T-helper 1 cell treated with Interleukin-12 subunit alpha and Interleukin-12 subunit beta and Interleukin-4 antibody, amounts not matched to agents 30 ng/mL and 1 ng/mL, for 36 hours (primary cell): ENCODE results near the gene MAPK8IP2. TPM values are rescaled to one million over a fixed set of nuclear protein-coding genes. Genes with fewer than 3 reads are reported as not detected.
"Not testable (repeated sequence)": the region's sequence is repeated elsewhere in the genome, so short reads cannot be mapped to it uniquely, and the experiment has no call there.

Source experiments
- intact Hi-C: fragments of 100-400 bp; cut with micrococcal nuclease; formaldehyde crosslinking; loops from one replicate; pipeline ENCODE4 v1.15.1; 2024
- total RNA-seq: library from RNA; stranded (reverse); gene quantifications from 2 replicates; pipeline ENCODE4 v1.2.3, GENCODE V29; 2022

MAPK8IP2 gene
- total RNA-seq, 1 donor from 2014 or later = 0.17 TPM

DNA sequence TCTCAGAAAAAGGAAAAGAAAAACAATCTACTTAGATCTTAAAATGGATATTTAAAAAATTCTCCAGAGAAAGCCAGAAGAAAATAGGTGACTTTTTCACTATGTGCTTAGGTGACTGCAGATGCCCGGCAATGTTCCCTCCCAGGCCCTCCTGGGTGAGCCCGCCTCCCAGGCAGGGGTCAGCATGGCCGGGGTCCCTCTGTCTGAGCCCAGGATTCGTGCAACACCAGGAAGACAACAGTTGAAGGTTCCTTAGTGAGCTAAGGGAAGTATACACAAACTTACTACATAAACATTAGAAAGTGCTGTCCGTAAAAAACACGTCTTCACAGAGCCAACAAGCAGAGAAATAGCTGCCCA is 11.6 kb downstream of the MAPK8IP2 start:
- intact Hi-C loops = loop anchor here (2.0 kb wide), 1 partner anchor 49 kb away; the partner anchor contains the start of gene SYCE3

DNA sequence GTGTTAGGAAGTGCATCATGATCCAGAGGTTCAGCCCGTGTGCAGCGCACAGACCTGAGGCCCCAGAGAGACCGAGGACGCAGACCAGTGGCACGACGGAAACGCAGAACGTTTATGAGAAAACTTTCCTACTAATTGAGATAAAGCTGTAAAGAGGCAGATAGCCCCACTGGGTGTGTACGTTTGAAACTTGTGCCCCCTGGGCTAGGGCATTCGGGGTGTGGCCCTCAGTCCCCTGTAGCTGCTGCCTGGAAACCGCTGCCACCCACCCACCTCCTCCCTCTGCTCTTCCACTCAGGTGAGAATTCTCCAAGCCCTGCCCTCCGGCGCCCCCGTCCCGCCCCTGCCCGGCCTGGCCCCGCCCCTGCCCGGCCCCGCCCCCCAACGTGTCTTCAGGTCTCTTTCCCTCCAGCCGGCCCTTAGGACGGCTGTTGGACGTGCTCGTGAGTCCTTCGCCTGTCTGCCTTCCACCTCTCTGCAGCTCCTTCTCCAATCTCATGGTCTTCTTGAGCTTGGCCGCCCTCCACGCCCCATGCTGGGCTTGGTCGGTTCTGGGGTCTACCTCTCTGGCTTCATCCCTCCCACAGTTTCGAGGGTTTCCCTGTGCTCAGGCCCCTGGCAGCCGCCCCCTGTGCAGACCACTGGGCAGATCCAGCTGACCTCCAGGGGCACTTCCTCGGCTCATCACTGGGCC is 12.1 kb downstream of the MAPK8IP2 start:
- intact Hi-C loops = loop anchor here (2.0 kb wide), 1 partner anchor 50 kb away; the partner anchor contains the start of gene SYCE3

DNA sequence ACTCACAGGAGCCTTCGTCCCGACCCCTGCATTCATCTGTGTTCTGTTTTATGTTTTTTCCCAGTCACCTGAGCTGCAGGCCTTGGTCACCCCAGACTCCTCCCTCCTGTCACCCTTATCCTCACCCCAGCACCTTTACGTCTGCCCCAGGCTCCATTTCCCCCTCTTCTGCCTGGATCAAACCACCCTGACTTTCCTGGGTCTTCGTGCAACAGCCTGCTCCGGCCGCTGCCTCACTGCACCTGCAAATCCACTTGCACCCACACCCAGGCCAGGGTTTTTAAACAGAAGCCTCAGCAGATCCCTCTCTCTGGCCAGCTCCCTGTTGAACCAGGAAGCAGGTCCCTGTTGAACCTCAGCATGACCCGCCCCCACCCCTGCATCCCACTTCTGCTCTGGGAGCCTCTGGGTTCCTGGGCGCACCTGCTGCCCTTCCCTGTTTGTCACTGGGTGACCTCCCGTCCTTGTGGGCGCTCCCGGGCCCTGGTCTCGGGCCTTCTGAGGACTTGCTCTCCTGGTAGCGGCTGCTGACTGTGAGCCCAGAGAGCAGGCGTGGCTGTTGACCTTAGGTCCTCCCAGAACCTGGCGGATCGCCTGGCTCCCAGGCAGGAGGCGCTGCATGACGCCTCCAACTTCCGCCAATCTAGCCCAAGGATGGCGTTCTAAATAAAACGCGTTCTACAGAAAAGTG is 12.8 kb downstream of the MAPK8IP2 start:
- intact Hi-C loops = loop anchor here (2.0 kb wide), 1 partner anchor 51 kb away; the partner anchor contains the start of gene SYCE3

DNA sequence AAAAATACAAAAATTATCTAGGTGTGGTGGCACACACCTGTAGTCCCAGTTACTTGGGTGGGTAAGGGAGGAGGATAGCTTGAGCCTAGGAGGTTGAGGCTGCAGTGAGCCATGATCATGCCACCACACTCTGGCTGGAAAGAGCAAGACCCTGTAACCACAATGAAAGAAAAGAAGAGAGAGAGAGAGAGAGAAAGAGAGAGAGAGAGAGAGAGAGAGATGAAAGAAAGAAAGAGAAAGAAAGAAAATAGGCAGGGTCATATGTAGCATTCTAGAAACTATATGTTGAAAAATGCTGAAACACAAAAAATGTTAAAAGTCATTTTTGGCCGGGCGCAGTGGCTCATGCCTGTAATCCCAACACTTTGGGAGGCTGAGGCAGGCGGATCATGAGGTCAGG is 13.7 kb downstream of the MAPK8IP2 start:
- intact Hi-C loops = not testable (repeated sequence)

DNA sequence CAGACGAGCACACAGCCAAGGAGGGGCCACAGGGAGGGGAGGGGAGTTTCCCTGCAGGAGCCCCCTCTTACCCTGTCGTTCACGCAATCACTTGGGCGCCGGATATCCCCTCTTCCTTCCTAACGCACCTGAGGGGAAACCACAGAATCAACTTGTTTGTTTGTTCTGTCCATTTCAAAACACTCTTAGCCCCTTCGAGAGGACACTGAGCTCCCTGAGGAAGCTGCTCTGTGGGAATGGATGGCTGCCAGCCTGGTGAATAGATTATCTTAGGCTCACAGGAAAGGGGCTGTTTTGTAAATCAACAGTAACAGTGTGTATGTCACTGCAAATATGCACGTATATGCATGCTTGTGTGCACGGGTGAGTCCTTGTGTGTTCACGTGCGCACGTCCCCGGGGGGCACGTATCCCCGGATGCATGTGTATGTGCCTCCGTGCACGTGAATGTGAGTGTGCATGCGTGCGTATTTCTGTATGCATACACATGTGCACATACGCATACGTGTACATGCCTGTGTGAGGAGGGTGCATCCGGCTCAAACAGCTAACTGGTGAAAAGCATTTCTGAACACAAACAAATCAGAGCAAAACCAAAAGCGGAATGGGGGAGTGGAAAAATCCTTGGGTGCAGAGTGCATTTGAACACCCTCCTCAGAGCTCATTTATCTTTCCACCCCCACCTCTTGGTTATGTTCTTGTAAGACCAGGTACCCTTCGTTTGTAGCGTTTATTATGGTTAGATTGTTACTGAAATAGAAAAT is 20.2 kb downstream of the MAPK8IP2 start:
- intact Hi-C loops = loop anchor here (1.0 to 5.0 kb wide), 16 partner anchors 8 to 472 kb away; partner anchors contain the start of genes ARSA, CHKB, MAPK11 and NCAPH2

DNA sequence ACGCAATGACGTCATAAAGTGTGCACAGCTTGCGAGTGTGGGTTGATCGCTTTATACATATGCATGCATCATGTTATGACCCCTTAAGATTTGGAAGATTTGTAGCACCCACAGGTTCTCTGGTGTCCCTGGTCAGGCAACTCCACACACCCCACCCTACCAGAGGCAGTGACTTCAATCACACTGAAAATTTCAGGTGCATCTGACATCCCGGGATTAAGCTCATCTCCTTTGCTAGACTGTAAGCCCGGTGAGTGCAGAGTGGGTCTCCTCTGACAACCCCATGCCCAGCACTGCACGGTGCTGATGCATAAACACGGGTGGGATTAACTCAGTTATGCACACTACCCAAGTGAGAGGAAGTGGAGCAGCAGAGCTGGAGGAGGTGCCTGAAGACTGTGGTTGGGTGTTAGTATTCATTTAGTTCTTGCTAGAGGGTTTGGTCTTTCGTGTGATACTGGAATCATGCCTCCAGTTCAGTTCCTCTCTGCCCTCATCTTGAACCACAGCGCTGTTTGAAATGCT is 20.8 kb downstream of the MAPK8IP2 start:
- intact Hi-C loops = loop anchor here (1.0 to 5.0 kb wide), 12 partner anchors 39 to 473 kb away; partner anchors contain the start of genes CHKB, MAPK11, SBF1 and SCO2

DNA sequence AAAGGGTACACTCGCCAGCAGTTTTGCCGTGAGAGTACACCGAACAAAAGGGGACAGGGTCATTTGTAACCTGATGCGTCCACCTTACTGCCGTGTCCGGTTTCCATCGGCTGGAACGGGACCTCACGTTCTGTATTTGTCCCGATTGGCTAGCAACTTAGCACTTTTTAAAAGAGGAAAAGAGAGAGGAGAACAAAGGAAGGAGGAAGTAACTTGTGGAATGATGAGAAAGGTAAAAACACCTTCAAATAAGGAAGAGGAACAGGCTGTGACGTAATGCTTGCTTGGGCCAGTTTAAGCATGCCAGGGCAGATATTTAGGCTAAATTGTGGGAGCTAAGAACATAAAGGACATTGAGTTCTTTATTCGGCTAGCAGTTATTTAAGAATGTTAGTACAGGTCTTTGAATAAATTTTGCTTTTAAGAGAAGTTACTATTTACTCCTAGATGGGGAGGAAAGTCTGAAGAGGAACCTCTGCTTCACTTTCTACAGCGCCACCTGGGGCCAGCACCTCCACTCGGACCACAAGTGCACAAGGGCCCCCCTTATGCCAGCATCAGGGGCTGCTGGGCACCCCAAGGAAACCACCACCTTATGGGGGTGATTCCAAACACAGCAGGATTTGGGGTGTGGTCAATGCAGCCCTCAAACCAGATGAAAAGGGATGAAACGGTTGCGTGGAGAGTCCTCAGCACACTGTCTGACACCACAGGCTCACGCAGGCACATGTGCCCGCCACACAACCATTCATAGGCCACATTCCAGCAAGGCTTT is 21.5 kb downstream of the MAPK8IP2 start:
- intact Hi-C loops = loop anchor here (1.0 to 5.0 kb wide), 12 partner anchors 40 to 473 kb away; partner anchors contain the start of genes CHKB, MAPK11, SBF1 and SCO2

DNA sequence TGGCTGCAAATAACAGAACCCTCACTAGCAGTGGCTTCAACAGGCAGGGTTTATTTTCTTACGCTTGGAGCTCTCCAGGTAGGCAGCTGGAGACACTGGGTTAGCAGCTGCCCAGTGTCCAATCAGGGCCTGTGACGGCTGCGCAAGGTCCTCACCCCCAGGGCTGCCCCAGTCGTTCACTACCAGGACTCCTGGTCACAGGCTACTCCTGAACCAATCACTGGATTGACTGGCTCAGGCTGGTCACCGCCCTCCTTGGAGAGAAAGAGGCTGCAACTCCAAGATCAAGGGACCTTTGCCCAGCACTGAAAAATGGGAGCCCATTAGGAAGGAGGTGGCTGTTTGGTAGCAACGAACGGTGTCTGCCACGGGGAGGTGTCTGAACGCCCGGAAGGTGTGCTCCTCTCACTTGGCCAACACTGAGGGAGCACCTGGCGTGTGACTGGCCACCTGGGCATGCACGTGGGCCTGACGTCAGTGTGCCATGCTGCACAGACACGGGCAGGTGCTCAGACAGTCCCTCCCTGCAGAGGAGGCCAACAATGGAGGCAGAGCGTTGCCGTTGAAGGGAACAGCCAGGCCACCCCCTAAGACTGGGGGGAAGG is 22.2 kb downstream of the MAPK8IP2 start:
- intact Hi-C loops = loop anchor here (5.0 kb wide), 1 partner anchor 421 kb away; the partner anchor contains the start of gene SELENOO

DNA sequence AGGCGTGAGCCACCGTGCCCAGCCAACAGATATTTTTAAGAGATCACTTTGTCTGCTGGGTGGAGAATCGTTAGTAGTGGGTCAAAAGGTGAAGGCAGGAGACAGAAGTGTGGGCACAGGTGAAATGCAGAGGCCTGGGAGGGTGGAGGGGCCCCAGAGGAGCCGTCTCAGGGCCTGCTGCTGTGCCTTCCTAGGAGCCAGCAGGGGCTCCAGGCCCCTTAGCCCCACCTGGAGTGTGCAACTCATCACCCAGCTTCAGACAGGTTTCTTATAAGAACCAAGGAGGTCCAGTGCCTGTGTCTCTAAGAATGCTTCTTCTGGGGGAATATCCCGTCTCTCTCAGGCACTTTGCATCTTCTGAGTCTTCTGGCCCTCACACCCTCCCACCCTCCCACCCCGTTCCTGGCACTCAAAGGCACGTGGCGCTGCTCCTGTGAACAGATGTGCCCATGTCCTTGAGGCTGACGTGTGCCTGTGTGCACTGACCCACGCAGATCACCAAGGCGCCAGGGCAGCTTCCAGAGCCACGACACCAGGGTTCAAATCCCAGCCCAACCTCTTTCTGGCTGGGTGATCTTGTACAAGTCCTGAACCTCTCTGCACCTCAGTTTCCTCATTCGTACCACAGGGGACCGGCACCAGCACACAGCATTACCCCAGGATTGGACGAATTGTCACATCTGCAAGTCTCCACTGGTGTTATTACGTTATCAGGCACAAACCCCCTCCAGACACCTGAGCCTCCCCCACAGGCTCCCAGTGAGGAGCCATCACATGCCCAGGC is 23.9 kb downstream of the MAPK8IP2 start:
- intact Hi-C loops = loop anchor here (5.0 kb wide), 1 partner anchor 422 kb away; the partner anchor contains the start of gene SELENOO

DNA sequence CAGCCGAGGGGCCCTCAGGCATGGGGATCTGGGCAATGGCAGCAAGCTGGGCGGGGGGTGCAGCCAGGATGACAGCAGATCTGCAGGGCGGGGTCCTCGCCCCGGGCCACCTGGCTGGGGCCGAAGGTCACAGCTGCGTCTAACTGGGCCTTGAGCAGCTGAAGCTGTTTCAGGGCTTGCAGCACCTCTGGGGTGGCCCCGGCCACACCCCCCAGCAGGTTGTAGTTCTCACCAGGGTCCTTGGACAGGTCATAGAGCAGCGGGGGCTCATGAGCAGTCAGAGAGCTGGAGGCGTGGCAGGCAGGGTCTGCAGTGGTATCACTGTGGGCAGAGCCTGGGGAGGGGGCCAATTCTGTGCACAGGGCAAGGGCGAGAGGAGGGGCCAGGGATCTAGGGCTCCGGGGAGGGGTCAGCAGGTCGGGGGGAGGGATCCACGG is 24.6 kb downstream of the MAPK8IP2 start:
- intact Hi-C loops = no loop called here

DNA sequence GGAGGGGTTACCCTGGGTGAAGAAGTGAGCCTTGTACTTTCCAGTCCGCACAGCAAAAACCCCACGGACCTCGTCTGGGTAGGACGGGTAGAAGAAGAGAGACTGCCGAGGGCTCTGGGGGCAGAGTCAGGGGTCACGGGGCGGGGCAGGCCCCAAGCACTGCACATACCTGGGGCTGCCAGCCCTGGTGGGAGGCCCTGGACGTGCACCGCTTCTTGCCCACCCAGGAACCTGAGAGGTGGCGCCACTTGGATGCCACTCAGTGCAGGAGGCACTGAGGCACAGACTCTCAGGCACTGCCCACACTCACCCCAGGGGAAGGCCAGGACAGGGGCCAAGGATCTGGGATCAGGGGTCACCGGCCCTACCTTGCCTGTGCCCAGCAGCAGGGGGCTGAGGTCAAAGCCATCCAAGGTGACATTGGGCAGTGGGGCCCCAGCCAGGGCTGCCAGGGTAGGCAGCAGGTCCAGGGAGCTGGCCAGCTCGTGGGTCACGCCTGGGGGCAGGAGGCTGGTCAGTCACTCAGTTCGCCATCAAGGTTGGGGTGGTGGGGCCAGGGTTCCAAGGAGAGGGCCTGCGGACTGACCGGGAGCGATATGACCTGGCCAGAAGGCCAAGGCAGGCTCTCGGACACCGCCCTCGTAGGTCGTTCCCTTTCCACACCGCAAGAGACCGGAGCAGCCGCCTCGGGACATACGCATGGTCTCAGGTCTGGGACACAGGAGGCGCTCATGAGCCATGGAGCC is 25.1 kb downstream of the MAPK8IP2 start:
- intact Hi-C loops = no loop called here

DNA sequence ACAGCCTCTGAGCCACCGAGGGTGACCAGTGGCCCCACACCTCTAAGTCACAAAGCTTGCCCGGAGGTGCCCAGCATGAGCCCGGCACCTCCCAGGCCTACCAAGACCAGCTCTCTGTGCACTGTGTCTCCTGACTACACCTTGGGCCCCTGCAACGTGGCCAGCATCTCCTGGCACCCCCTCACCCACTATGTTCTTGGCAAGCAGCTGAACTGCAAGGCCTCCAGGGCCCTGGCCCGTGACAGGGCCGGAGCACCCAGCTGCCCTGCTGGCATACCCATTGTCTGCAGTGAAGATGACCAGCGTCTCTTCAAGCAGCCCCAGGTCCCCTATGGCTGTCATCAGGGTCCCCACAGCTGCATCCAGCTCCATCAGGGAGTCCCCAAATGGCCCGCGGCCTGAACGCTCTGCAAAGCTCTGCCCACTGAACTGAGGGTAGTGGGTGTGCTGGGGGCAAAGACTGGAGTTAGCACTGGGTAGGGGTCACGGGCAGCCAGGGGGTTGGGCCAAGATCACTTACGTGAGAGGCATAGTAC is 25.8 kb downstream of the MAPK8IP2 start:
- intact Hi-C loops = no loop called here

DNA sequence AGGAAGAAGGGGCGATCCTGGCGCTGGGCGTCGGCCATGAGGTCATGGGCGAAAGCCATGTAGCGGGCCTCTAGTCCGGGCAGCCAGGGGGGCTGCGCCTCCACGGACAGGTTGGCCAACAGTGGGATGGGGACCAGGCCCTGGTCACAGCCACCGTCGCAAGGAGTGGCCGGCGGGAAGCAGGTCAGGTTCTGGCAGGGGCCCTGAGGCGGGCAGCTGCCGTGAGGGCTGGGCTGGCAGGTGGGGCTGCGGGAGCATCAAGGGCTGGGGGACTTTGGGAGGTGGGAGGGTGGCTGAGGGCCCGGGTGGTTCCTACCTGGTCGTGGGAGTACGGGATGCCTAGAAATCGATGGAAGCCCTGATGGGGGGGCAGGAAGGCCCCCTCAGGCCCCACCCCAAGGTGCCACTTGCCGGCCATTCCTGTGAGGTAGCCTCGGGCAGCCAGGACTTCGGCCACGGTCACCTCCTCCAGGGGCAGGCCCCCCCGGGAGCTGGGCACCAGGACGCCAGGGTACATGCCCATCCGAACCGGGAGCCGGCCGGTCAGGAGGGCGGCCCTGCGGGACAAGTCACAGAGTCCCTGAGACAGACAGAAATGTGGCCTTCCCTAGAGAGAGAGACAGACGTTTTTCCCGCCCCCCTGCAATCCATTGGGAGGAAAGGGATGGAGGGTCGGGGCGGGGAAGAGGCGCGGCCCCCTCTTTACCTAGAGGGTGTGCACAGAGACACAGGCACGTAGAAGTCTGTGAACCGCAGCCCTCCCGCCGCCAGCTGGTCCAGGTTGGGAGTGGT is 26.5 kb downstream of the MAPK8IP2 start:
- intact Hi-C loops = no loop called here

DNA sequence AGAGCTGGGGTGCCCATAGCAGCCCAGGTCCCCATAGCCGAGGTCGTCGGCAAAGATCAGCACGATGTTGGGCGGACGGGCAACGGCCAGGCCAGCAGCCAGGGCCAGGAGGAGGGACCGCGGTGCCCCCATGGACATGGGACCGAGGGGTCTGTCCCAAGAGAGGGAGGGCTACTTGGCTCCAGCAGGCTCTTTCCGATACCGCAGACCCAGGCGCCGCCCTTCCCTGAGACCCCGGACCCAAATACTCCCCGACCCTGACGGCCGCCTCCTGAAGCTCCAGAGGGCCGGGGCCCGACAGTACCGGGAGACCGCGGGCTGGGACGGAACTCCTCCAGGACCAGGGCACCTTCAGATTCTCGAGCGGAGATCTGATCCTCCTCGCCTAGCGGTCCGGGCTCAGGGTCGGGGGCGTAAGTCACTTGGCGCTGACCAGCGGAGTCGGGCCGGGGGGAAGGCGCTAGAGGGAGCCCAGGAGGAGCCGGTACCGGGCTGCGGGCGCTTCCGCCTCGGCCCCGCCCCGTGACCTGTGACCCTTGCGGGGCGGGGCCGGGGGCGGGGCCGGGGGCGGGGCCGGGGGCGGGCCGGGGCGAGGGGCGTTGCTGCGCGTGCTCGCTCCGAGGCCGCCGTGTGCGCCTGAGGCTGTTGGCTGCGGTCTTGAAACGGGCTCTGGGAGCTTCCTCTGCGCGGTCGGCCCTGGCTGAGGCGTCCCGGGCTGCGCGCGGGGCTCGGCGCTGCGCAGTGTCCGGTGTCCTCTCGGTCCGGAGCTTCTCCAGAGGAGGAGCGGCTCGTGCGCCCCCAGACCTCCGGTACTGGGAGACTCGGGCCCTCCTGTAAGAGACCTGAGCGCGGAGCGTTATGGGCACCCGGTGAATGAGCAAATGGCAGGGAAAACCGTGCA is 27.3 kb downstream of the MAPK8IP2 start, which contains the start of gene ARSA:
Gene ARSA, minus strand, starts transcription at position 511 of the 901 bp plus-strand sequence. Its CDS starts 373 bp downstream, at position 138.
- intact Hi-C loops = loop anchor here (1.0 to 2.0 kb wide), 5 partner anchors 8 to 120 kb away; partner anchors contain the start of genes NCAPH2 and SYCE3

DNA sequence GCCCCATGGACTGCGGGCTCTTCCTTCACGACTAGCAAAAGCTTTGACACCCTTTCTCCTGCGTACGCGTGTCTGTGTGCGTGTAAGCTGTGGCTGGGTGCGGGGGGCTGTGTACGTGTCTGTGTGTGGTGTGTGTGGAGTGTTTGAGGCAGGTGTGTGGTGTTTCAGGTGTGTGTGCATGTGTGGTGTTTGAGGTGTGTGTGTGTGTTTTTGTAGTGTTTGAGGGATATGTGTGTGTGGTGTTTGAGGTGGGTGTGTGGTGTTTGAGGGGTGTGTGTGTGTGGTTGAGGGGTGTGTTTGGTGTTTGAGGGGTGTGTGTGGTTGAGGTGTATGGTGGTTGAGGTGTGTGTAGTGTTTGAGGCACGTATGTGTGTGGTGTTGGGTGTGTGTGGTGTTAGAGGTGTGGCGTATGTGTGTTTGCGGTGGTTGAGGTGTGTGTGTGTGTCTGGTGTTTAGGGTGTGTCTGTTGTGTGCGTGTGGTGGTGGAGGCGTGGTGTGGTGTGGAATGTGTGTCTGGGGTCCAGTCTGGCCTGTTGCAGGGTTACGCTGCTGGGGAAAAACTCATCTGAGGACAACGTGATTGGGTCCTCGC is 28.0 kb downstream of the MAPK8IP2 start:
- intact Hi-C loops = loop anchor here (1.0 to 2.0 kb wide), 5 partner anchors 8 to 120 kb away; partner anchors contain the start of genes NCAPH2 and SYCE3

DNA sequence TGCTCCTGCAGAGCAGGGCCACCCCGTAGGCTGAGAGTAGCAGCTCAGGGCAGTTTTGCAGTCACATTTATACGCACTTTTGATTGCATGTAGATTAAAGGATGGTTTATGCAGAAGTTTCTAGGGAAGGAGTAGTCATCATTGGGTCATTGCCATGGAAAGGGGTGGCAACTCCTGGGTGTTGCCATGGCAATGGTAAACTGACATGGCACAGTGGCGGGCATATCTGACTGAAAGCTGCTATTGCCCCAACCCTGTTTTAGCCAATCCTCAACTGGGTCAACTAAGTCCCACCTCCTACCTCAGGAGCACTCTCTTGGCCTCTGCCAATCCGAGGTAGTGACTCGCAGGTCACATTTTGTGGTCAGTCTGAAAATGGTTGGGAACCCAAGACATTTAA is 29.8 kb downstream of the MAPK8IP2 start:
- intact Hi-C loops = no loop called here
